ENCODE measurements around the gene SPINT3. TPM values are rescaled to one million over a fixed set of nuclear protein-coding genes. Genes with fewer than 3 reads are reported as not detected.

Gene SPINT3
- total RNA-seq, 1 experiment from 2014 or later, result not detected

DNA sequence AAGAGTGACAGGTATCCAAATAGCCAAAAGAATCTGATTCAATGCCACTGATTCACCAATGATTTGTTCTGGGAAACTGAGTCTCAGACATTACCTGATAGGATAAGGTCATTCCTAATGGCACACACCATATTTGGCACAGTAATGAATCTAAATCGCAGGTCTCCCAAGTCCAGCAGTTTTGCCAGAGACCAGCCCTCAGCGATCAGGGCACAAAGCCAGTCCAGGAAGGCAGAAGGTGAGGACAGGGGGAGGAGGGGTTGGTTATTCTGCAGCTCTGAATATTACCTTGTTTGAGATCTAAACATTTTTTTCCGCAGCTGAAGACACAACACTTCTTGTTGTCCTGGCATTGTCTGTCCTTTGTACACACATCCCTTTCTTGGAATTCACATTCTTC lies 29.9 kb upstream of the SPINT3 start (continued):
- TF ChIP-seq, protein P1, sequence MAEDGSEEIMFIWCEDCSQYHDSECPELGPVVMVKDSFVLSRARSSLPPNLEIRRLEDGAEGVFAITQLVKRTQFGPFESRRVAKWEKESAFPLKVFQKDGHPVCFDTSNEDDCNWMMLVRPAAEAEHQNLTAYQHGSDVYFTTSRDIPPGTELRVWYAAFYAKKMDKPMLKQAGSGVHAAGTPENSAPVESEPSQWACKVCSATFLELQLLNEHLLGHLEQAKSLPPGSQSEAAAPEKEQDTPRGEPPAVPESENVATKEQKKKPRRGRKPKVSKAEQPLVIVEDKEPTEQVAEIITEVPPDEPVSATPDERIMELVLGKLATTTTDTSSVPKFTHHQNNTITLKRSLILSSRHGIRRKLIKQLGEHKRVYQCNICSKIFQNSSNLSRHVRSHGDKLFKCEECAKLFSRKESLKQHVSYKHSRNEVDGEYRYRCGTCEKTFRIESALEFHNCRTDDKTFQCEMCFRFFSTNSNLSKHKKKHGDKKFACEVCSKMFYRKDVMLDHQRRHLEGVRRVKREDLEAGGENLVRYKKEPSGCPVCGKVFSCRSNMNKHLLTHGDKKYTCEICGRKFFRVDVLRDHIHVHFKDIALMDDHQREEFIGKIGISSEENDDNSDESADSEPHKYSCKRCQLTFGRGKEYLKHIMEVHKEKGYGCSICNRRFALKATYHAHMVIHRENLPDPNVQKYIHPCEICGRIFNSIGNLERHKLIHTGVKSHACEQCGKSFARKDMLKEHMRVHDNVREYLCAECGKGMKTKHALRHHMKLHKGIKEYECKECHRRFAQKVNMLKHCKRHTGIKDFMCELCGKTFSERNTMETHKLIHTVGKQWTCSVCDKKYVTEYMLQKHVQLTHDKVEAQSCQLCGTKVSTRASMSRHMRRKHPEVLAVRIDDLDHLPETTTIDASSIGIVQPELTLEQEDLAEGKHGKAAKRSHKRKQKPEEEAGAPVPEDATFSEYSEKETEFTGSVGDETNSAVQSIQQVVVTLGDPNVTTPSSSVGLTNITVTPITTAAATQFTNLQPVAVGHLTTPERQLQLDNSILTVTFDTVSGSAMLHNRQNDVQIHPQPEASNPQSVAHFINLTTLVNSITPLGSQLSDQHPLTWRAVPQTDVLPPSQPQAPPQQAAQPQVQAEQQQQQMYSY (CRISPR knock-in tag; IDR thresholded peaks at IDR 0.05), result no peak
- TF ChIP-seq SMAD3 (CRISPR knock-in tag; IDR thresholded peaks at IDR 0.05; ENCODE audit: borderline replicate concordance) (no peak), KAT7 (CRISPR knock-in tag; IDR thresholded peaks at IDR 0.05; ENCODE audit: borderline replicate concordance) (no peak), ZNF121 (CRISPR knock-in tag; IDR thresholded peaks at IDR 0.05) (no peak), ZNF219 (CRISPR knock-in tag; IDR thresholded peaks at IDR 0.05; ENCODE audit: borderline replicate concordance) (no peak)
- TF ChIP-seq, protein P2, sequence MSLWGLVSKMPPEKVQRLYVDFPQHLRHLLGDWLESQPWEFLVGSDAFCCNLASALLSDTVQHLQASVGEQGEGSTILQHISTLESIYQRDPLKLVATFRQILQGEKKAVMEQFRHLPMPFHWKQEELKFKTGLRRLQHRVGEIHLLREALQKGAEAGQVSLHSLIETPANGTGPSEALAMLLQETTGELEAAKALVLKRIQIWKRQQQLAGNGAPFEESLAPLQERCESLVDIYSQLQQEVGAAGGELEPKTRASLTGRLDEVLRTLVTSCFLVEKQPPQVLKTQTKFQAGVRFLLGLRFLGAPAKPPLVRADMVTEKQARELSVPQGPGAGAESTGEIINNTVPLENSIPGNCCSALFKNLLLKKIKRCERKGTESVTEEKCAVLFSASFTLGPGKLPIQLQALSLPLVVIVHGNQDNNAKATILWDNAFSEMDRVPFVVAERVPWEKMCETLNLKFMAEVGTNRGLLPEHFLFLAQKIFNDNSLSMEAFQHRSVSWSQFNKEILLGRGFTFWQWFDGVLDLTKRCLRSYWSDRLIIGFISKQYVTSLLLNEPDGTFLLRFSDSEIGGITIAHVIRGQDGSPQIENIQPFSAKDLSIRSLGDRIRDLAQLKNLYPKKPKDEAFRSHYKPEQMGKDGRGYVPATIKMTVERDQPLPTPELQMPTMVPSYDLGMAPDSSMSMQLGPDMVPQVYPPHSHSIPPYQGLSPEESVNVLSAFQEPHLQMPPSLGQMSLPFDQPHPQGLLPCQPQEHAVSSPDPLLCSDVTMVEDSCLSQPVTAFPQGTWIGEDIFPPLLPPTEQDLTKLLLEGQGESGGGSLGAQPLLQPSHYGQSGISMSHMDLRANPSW (CRISPR knock-in tag; conservative IDR thresholded peaks at IDR 0.05; ENCODE audit: low read depth), result no peak

DNA sequence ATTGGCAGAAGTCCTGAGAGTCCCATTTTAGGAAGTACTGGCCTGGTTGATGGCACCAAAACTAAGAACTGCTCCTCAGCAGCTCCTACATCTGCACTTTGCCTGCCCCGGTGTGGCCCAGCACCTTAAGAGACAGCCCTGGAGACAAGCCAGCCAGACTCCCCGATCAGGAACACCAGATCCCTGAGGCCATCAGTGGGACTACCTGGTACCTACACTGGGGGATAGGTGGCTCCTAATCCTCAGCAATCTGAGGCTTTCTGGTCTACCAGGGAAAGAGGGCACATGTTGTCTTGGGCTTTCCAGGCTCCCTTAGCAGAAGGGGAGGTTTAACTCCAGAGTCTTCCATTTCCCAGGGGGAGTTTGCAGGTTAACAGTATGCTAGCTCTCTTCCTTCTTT lies 24.0 kb upstream of the SPINT3 start, which contains the start of gene WFDC6:
Gene WFDC6, minus strand, starts transcription at position 101 of the 400 bp plus-strand sequence. Its CDS starts 75 bp downstream, at position 26.
- Mint-ChIP-seq H3K4me3 (no peak within 1 kb of the TSS), H3K36me3 (no peaks in the 10 kb centered on the region), H3K27me3 (ENCODE audit: low read depth) (no peaks in the 10 kb centered on the region), H3K9me3 (peaks cover 3% of the 10 kb centered on the region; the same call in 1 of the 2 replicates), H3K27ac (no peak within 1 kb of the TSS), H3K4me1 (peaks cover 6% of the 10 kb centered on the region)
- DNase-seq (ENCODE audit: low spot score) (no peak), ATAC-seq (no peak)
- ChIA-PET POLR2A (no interaction called here), CTCF (interaction anchor here (1.2 to 2.9 kb wide), 5 partner anchors 37 to 401 kb away, joined by 3 to 44 read pairs (median 5); partner anchors contain the start of gene WFDC10A)
- TF ChIP-seq ESRRA (CRISPR knock-in tag; IDR thresholded peaks at IDR 0.05; ENCODE audit: borderline replicate concordance), result no peak
- TF ChIP-seq GTF2I (CRISPR knock-in tag; conservative IDR thresholded peaks at IDR 0.05), result no peak
- no peak for TF ChIP-seq SMAD4 (CRISPR knock-in tag; IDR thresholded peaks at IDR 0.05)
- TF ChIP-seq, protein P3, sequence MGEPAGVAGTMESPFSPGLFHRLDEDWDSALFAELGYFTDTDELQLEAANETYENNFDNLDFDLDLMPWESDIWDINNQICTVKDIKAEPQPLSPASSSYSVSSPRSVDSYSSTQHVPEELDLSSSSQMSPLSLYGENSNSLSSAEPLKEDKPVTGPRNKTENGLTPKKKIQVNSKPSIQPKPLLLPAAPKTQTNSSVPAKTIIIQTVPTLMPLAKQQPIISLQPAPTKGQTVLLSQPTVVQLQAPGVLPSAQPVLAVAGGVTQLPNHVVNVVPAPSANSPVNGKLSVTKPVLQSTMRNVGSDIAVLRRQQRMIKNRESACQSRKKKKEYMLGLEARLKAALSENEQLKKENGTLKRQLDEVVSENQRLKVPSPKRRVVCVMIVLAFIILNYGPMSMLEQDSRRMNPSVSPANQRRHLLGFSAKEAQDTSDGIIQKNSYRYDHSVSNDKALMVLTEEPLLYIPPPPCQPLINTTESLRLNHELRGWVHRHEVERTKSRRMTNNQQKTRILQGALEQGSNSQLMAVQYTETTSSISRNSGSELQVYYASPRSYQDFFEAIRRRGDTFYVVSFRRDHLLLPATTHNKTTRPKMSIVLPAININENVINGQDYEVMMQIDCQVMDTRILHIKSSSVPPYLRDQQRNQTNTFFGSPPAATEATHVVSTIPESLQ (CRISPR knock-in tag; IDR thresholded peaks at IDR 0.05), result no peak
- TF ChIP-seq, protein P2 (CRISPR knock-in tag; conservative IDR thresholded peaks at IDR 0.05; ENCODE audit: low read depth), result no peak
- TF ChIP-seq, protein P4, sequence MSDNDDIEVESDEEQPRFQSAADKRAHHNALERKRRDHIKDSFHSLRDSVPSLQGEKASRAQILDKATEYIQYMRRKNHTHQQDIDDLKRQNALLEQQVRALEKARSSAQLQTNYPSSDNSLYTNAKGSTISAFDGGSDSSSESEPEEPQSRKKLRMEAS (CRISPR knock-in tag; IDR thresholded peaks at IDR 0.05), result no peak
- TF ChIP-seq, protein P5, sequence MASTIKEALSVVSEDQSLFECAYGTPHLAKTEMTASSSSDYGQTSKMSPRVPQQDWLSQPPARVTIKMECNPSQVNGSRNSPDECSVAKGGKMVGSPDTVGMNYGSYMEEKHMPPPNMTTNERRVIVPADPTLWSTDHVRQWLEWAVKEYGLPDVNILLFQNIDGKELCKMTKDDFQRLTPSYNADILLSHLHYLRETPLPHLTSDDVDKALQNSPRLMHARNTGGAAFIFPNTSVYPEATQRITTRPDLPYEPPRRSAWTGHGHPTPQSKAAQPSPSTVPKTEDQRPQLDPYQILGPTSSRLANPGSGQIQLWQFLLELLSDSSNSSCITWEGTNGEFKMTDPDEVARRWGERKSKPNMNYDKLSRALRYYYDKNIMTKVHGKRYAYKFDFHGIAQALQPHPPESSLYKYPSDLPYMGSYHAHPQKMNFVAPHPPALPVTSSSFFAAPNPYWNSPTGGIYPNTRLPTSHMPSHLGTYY (CRISPR knock-in tag; IDR thresholded peaks at IDR 0.05), result no peak
- no peak for TF ChIP-seq FOXP1 (CRISPR knock-in tag; IDR thresholded peaks at IDR 0.05; ENCODE audit: borderline replicate concordance)
- TF ChIP-seq ETV6 (CRISPR knock-in tag; IDR thresholded peaks at IDR 0.05), result no peak
- no peak for TF ChIP-seq GABPB1 (CRISPR knock-in tag; IDR thresholded peaks at IDR 0.05)
- TF ChIP-seq, protein P6, sequence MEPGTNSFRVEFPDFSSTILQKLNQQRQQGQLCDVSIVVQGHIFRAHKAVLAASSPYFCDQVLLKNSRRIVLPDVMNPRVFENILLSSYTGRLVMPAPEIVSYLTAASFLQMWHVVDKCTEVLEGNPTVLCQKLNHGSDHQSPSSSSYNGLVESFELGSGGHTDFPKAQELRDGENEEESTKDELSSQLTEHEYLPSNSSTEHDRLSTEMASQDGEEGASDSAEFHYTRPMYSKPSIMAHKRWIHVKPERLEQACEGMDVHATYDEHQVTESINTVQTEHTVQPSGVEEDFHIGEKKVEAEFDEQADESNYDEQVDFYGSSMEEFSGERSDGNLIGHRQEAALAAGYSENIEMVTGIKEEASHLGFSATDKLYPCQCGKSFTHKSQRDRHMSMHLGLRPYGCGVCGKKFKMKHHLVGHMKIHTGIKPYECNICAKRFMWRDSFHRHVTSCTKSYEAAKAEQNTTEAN (CRISPR knock-in tag; IDR thresholded peaks at IDR 0.05), result no peak
- no peak for TF ChIP-seq TEAD1 (CRISPR knock-in tag; IDR thresholded peaks at IDR 0.05)
- TF ChIP-seq NR3C1 (CRISPR knock-in tag; conservative IDR thresholded peaks at IDR 0.05; ENCODE audit: low read depth), result no peak
- no peak for TF ChIP-seq SOX15 (CRISPR knock-in tag; IDR thresholded peaks at IDR 0.05)

All from WTC11 (cell line).